Measurements from ENCODE around the gene ACBD6. TPM values are rescaled to one million over a fixed set of nuclear protein-coding genes. Genes with fewer than 3 reads are reported as not detected.
"Not testable (repeated sequence)": the region's sequence is repeated elsewhere in the genome, so short reads cannot be mapped to it uniquely, and the experiment has no call there.

ACBD6 gene
- total RNA-seq, 1 experiment from 2014 or later, result 136 TPM

DNA sequence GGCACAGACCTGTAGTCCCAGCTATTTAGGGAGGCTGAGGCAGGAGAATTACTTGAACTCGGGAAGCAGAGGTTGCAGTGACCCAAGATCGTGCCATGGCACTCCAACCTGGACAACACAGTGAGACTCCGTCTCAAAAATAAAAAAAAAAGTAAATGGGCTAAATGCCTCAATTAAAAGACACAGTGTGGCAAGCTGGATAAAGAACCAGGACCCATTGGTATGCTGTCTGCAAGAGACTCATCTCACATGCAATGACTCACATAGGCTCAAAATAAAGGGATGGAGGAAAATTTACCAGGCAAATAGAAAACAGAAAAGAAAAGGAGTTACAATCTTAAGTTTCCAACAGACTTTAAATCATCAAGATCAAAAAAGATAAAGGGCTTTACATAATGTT, 40.3 kb downstream of the ACBD6 start:
- Mint-ChIP-seq H3K36me3 (ENCODE audit: insufficient read depth, unreplicated experiment) (peaks cover 42% of the 10 kb centered on the region), H3K4me3 (ENCODE audit: unreplicated experiment) (no peak overlapping the region), H3K9me3 (ENCODE audit: unreplicated experiment) (peaks cover 53% of the 10 kb centered on the region), H3K27ac (ENCODE audit: low read depth, unreplicated experiment) (no peak overlapping the region), H3K27me3 (ENCODE audit: insufficient read depth, unreplicated experiment) (no peaks in the 10 kb centered on the region), H3K4me1 (ENCODE audit: insufficient read depth, unreplicated experiment) (peaks cover 5% of the 10 kb centered on the region)
- intact Hi-C loops (cut with micrococcal nuclease), result no loop called here
- ChIA-PET POLR2A (interaction anchor here (0.6 to 1.7 kb wide), 3 partner anchors 15 to 312 kb away, joined by 3 to 7 read pairs (median 3); no protein-coding TSS in a partner anchor), CTCF (interaction anchor here (0.6 to 9.3 kb wide), 9 partner anchors 12 to 1713 kb away, joined by 3 to 91 read pairs (median 4); no protein-coding TSS in a partner anchor)
- peak; percentile 8 for DNase-seq (ENCODE audit: unreplicated experiment)
- TF ChIP-seq CTCF (IDR thresholded peaks at IDR 0.05; ENCODE audit: unreplicated experiment), result no peak
- BruUV-seq (replicated peaks), result no TSS peak

- H3K27me3 Mint-ChIP-seq (ENCODE audit: insufficient read depth, unreplicated experiment); H3K4me1 Mint-ChIP-seq (ENCODE audit: insufficient read depth, unreplicated experiment); intact Hi-C loops (cut with micrococcal nuclease); BruUV-seq (replicated peaks); H3K27ac Mint-ChIP-seq (ENCODE audit: low read depth, unreplicated experiment); H3K4me3 Mint-ChIP-seq (ENCODE audit: unreplicated experiment); DNase-seq (ENCODE audit: unreplicated experiment): not testable (repeated sequence)
- Mint-ChIP-seq H3K36me3 (ENCODE audit: insufficient read depth, unreplicated experiment) (peaks cover 46% of the 10 kb centered on the region), H3K9me3 (ENCODE audit: unreplicated experiment) (peaks cover 53% of the 10 kb centered on the region)
- CTCF ChIA-PET, result interaction anchor here (0.6 to 9.3 kb wide), 7 partner anchors 12 to 282 kb away, joined by 3 to 91 read pairs (median 4); no protein-coding TSS in a partner anchor
- POLR2A ChIA-PET, result interaction anchor here (1.1 to 1.7 kb wide), 2 partner anchors 31 to 294 kb away, joined by 3 to 7 read pairs; no protein-coding TSS in a partner anchor
Measured at GRCh38 chr1:180461682-180462081, 40.7 kb downstream of the ACBD6 start.

- BruUV-seq (replicated peaks), result no TSS peak
- Mint-ChIP-seq H3K4me1 (ENCODE audit: insufficient read depth, unreplicated experiment) (peaks cover 5% of the 10 kb centered on the region), H3K27me3 (ENCODE audit: insufficient read depth, unreplicated experiment) (no peaks in the 10 kb centered on the region), H3K36me3 (ENCODE audit: insufficient read depth, unreplicated experiment) (peaks cover 56% of the 10 kb centered on the region), H3K27ac (ENCODE audit: low read depth, unreplicated experiment) (no peak overlapping the region), H3K9me3 (ENCODE audit: unreplicated experiment) (peaks cover 40% of the 10 kb centered on the region), H3K4me3 (ENCODE audit: unreplicated experiment) (no peak overlapping the region)
- POLR2A ChIA-PET, result interaction anchor here (0.9 to 1.9 kb wide), 2 partner anchors 9 to 13 kb away, joined by 3 to 4 read pairs; no protein-coding TSS in a partner anchor
- TF ChIP-seq CTCF (IDR thresholded peaks at IDR 0.05; ENCODE audit: unreplicated experiment), result no peak
- CTCF ChIA-PET, result no interaction called here
- DNase-seq (ENCODE audit: unreplicated experiment), result no peak
- intact Hi-C loops (cut with micrococcal nuclease), result no loop called here
Measured at GRCh38 chr1:180458807-180459206, 43.6 kb downstream of the ACBD6 start.

GRCh38 chr1:180456191-180456590, 46.2 kb downstream of the ACBD6 start:
- Mint-ChIP-seq H3K9me3 (ENCODE audit: unreplicated experiment) (peaks cover 26% of the 10 kb centered on the region), H3K4me3 (ENCODE audit: unreplicated experiment) (no peak overlapping the region), H3K36me3 (ENCODE audit: insufficient read depth, unreplicated experiment) (peaks cover 53% of the 10 kb centered on the region), H3K27me3 (ENCODE audit: insufficient read depth, unreplicated experiment) (no peaks in the 10 kb centered on the region), H3K27ac (ENCODE audit: low read depth, unreplicated experiment) (no peak overlapping the region), H3K4me1 (ENCODE audit: insufficient read depth, unreplicated experiment) (peaks cover 5% of the 10 kb centered on the region)
- ChIA-PET CTCF (no interaction called here), POLR2A (no interaction called here)
- no peak for DNase-seq (ENCODE audit: unreplicated experiment)
- no TSS peak for BruUV-seq (replicated peaks)
- intact Hi-C loops (cut with micrococcal nuclease), result no loop called here
- no peak for TF ChIP-seq CTCF (IDR thresholded peaks at IDR 0.05; ENCODE audit: unreplicated experiment)
